Measurements from ENCODE around the gene PDIA5. TPM values are rescaled to one million over a fixed set of nuclear protein-coding genes. Genes with fewer than 3 reads are reported as not detected.

PDIA5 gene
- total RNA-seq, 3 donors from 2014 or later (not counting 1 experiment from before 2014, with no cell fraction given): 0.59 to 3.3 (median 0.63) TPM

DNA sequence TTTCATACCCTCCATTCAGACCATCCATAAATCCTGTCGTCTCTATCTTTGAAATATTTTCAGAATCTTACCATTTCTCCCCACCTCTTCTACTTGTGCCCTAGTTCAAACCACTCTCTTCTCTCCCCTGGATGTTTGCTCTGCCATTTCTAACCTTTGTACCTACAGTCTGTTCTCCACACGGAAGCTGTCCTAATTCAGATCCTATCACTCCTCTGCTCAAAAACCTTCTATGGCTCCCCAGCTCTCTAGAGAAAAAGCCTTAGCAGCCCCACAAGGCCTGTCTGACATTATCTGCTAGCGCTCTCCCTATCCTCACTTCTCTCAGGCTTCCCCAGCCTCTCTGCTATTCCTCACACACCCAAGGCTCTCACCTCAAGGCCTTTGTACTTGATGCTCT, 34.8 kb upstream of the PDIA5 start:
- WGBS (ENCODE audit: insufficient coverage): 83% methylated on average over 3 of the region's 3 CpGs
- Mint-ChIP-seq H3K4me3 (no peak overlapping the region), H3K27ac (no peak overlapping the region), H3K27me3 (ENCODE audit: low read depth in 2 of 2) (peaks cover 32 to 36% of the 10 kb centered on the region in 2 donors), H3K9me3 (no peaks in the 10 kb centered on the region), H3K4me1 (peaks cover 4 to 9% of the 10 kb centered on the region in 2 donors), H3K36me3 (no peaks in the 10 kb centered on the region)
- Histone ChIP-seq H3K4me3 (ENCODE audit: low read length) (no peak overlapping the region), H3K9me3 (ENCODE audit: control insufficient read depth, insufficient read depth, low read length) (no peaks in the 10 kb centered on the region), H3K36me3 (ENCODE audit: control insufficient read depth, insufficient read depth, low read length) (no peaks in the 10 kb centered on the region), H3K4me1 (ENCODE audit: control insufficient read depth, insufficient read depth, low read length) (peaks cover 11% of the 10 kb centered on the region), H3K27me3 (ENCODE audit: control insufficient read depth, insufficient read depth, low read length) (peaks cover 23% of the 10 kb centered on the region), H3K27ac (ENCODE audit: low read length) (no peak overlapping the region)
- no peak for DNase-seq
- intact Hi-C loops (cut with micrococcal nuclease): no loop called here
- no peak for ATAC-seq
- TF ChIP-seq, protein P1, sequence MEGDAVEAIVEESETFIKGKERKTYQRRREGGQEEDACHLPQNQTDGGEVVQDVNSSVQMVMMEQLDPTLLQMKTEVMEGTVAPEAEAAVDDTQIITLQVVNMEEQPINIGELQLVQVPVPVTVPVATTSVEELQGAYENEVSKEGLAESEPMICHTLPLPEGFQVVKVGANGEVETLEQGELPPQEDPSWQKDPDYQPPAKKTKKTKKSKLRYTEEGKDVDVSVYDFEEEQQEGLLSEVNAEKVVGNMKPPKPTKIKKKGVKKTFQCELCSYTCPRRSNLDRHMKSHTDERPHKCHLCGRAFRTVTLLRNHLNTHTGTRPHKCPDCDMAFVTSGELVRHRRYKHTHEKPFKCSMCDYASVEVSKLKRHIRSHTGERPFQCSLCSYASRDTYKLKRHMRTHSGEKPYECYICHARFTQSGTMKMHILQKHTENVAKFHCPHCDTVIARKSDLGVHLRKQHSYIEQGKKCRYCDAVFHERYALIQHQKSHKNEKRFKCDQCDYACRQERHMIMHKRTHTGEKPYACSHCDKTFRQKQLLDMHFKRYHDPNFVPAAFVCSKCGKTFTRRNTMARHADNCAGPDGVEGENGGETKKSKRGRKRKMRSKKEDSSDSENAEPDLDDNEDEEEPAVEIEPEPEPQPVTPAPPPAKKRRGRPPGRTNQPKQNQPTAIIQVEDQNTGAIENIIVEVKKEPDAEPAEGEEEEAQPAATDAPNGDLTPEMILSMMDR (IDR thresholded peaks at IDR 0.05): no peak

DNA sequence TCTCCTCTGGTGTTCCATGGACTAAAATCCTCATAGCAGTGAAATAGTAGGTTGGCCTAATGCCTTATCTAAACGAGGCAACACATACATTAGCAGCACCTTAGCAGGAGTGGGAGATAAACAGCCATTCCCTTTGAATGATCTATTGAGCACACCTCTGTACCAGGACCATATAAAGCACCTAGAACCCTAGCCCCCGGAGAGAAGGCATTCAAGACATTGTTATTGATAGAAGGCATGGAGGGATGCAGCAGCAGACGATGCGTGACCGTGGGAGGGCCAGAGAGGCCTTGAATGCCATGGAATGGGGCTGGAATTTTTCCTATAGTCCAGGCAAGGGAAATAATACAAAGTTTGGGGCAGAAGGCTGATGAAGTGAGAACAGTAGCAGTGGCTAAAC, 32.7 kb upstream of the PDIA5 start:
- Mint-ChIP-seq H3K36me3 (no peaks in the 10 kb centered on the region), H3K27ac (no peak overlapping the region), H3K4me3 (no peak overlapping the region), H3K9me3 (no peaks in the 10 kb centered on the region), H3K4me1 (no peaks in the 10 kb centered on the region), H3K27me3 (ENCODE audit: low read depth in 2 of 2) (peaks cover 28 to 39% of the 10 kb centered on the region in 2 donors)
- Histone ChIP-seq H3K36me3 (ENCODE audit: control insufficient read depth, insufficient read depth, low read length) (no peaks in the 10 kb centered on the region), H3K9me3 (ENCODE audit: control insufficient read depth, insufficient read depth, low read length) (no peaks in the 10 kb centered on the region), H3K27me3 (ENCODE audit: control insufficient read depth, insufficient read depth, low read length) (peaks cover 8% of the 10 kb centered on the region), H3K4me3 (ENCODE audit: low read length) (no peak overlapping the region), H3K27ac (ENCODE audit: low read length) (no peak overlapping the region), H3K4me1 (ENCODE audit: control insufficient read depth, insufficient read depth, low read length) (no peaks in the 10 kb centered on the region)
- DNase-seq: no peak
- TF ChIP-seq, protein P1 (IDR thresholded peaks at IDR 0.05): no peak
- WGBS (ENCODE audit: insufficient coverage): 91% methylated on average over 5 of the region's 5 CpGs
- intact Hi-C loops (cut with micrococcal nuclease): no loop called here
- no peak for ATAC-seq

DNA sequence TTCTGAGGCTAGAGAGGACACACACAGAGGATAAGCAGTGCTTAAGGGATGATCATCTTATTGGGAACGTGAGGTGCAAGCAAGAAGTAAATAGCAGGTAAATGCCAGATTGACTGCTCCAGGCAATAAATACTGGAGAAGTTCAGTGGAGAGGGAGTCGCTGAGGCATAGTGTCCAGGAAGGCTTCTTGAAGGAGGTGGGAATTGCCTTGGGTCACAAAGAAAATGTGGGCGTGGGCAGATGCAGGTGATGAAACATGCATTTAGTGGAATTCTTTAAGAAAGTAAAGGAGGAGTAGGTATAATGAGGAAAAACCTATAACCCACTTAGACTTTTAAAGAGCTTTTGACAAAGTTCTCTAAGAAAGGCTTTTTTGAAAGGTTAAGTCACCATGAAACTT, 31.8 kb upstream of the PDIA5 start:
- 87% methylated on average over 2 of the region's 3 CpGs for WGBS (ENCODE audit: insufficient coverage)

More for the DNA sequence above, 31.8 kb upstream of the PDIA5 start:
- H3K4me1 Mint-ChIP-seq: no peaks in the 10 kb centered on the region
- no peak overlapping the region for H3K4me3 Mint-ChIP-seq
- DNase-seq (no peak), ATAC-seq (no peak)
- H3K36me3 ChIP-seq (ENCODE audit: control insufficient read depth, insufficient read depth, low read length): no peaks in the 10 kb centered on the region
- H3K4me3 ChIP-seq (ENCODE audit: low read length): no peak overlapping the region
- H3K9me3 Mint-ChIP-seq: no peaks in the 10 kb centered on the region
- intact Hi-C loops (cut with micrococcal nuclease): no loop called here
- H3K9me3 ChIP-seq (ENCODE audit: control insufficient read depth, insufficient read depth, low read length): no peaks in the 10 kb centered on the region
- no peaks in the 10 kb centered on the region for H3K4me1 ChIP-seq (ENCODE audit: control insufficient read depth, insufficient read depth, low read length)
- TF ChIP-seq, protein P1 (IDR thresholded peaks at IDR 0.05): no peak
- H3K27ac ChIP-seq (ENCODE audit: low read length): no peak overlapping the region
- H3K27me3 Mint-ChIP-seq (ENCODE audit: low read depth in 2 of 2): peaks cover 23 to 41% of the 10 kb centered on the region in 2 donors
- H3K27ac Mint-ChIP-seq: no peak overlapping the region
- H3K27me3 ChIP-seq (ENCODE audit: control insufficient read depth, insufficient read depth, low read length): no peaks in the 10 kb centered on the region
- no peaks in the 10 kb centered on the region for H3K36me3 Mint-ChIP-seq

All from natural killer cell (primary cell).